NCI-H748 treated with DMSO at 0.1 percent for 48 hours (cell line): ENCODE measurements around the gene CNGA3.
"Not testable (repeated sequence)": the region's sequence is repeated elsewhere in the genome, so short reads cannot be mapped to it uniquely, and the experiment has no call there.

Source experiments
- DNase-seq: peaks from one replicate; lab custom pipeline; 2025; lab: John Stamatoyannopoulos, UW

Gene CNGA3

DNA sequence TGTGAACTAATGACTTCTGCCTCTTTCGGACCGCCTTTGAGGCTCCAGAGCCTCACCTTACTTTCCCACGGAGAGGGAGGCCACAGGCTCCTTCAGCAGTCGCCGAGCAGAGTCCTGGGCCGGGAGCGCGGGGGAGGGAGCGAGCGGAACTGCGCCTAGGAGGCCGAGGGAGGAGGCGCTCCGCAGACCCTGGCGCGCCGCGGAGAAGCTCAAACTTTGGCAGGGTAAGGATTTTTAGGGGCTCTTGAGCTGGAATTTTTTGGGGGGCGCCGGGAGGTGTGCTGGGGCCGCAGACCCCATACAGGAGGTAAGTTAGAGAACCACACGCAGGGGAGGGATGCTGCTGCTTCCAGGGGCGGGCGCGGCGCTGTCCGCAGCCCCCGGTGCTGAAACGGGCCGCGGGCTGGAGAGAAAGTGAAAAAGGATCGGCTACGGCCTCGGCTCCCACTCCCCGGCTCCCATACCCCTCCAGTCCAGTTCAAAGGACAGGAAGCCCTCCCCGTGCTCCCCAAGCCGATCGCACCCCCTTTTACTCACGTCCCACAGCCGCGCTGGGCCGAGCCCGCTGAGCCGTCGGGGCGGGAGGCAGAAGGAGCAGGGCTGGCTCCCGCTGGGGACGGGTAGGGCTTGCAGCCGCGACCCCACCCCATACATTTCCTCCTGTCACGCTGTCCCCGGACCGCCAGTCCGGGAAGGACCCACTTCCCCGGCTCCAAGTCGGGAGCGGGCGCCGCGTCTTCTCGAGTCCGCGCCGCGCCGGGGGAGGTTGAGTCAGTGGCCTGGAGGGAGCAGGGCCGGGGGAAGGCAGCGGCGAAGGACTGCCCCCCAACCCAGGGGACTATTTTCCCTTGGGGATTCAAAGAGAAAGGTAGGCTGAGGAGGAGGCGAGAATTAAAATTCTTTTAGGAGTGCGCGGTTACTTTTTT, at the start of gene CNGA3:
Gene CNGA3 (plus strand): TSS at position 146 of the 926 bp plus-strand sequence. CDS start 23,520 bp downstream, outside the sequence.
- no peak for DNase-seq

DNA sequence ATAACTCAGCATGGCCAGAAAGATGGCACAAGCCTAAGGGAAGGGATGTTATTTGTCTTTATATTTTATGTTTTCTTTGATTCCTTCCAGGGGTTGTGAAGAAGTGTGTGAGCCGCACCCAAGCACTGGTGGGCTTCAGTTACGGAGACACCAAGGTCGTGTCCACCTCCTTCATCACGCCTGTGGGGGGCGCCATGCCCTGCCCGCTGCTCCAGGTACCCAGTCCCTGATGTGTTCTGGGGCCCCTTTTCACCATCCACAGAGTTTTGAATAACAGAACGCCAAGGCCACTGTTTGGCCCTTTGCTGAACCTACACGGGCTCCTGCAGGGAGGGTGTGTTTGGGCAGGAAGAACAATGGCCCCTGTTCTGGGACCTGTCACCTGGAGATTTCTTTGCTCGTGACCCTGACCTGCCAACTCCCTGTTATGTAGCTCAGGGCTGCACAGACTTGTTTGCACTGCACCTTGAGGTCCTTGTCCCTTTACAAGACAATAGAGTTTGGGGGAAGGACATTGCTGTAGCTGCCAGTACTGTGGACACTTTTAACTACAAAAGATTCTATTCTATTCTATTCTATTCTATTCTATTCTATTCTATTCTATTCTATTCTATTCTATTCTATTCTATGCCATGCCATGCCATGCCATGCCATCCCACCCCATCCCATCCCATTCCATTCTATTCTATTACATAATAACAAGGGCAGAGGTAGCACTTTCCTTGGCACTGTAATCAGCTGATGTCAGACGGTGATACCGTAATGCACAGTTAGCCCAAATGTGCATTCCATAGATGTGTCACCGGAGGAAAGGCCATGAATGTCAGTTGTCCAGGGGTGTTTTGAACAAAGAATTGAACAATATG, 48.2 kb upstream of the CNGA3 start:
- no peak for DNase-seq

DNA sequence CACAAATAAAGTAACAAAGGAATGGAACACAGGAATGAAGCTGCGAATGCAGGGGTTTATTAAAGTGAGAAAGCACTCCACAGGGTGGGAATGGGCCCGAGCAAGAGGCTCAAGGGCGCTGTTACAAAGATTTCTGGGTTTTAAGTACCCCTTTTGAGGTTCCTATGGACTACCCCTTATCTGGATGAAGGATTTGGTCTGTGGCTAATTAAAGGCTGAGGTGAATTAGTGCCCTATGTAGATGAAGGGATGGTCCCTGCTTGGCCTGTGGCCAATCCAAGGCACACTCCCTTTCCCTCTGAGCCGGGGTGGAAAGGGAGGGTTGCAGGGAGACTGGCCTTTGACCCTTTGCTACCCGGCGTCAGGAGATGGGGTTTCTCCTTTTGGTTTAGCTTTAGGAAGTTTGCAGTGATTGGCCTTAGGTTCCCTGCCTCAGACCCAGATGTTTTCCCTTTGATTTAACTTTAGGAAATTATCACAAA, 47.5 kb upstream of the CNGA3 start:
- DNase-seq = no peak

DNA sequence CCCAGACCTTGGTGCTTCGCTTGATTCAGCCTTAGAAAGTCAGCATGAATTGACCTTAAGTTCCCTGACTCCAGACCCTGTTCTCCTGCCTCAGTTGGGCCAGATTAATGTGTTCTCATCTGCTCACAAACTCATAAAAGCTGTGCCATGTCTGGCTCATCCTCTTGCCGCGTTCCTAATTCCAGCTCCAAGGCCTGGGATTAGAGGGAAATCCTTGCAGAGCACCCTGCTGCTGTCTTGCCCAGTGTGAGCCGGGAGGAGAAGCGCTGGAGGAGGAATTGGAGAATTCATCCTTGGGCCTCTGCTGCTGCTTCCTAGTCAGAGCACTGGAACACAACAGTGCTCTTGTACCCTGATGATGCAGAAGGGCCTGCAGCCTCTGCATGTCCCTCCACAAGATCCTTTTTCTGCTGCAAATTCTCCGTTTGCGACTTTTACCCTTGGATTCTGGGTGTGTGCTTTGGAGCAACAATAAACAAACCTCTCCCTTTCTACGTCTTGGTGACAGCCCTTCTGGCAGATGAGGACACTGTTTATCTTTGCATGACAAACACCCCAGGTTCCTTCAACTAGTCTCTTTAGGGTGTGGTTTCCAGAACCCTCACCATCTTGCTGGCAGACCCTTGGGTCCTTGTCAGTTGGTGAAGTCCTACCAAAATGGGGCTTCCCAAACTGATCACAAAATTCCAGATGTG, 46.9 kb upstream of the CNGA3 start:
- DNase-seq = no peak

DNA sequence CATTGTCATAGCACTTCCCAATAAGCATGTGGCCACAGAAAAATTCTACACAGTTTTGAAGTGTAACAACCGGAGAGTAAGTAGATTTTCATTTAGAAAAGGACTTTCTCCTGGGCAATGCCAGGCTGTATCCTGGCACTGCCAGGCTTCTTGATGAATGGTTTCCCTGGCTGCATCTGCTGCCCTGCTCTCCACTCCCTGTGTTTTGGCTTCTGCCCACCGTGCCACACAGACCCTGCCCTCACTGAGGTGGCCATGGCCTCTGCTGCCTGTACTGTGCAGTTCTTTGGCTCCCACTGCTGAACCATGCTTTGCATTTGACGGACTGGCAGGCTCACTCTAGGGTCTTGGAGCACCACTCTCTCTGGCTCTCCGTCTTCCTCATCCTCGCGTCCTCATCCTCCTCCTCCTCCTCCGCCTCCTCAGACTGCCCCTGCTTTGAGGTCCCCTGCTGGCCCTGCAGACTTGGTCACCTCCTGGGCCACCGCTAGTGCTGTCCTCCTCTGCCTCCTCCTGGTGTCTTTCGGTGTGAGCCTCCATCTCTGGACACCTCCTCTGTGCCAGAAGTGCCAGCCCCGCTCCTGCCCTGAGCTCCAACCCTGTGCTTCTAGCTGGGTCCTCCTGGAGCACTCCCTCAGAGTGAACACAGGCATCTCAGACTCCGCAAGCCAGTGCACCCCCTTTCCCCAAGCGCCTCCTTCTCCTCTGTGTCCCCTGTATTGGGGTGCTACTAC, 45.9 kb upstream of the CNGA3 start:
- DNase-seq = no peak

DNA sequence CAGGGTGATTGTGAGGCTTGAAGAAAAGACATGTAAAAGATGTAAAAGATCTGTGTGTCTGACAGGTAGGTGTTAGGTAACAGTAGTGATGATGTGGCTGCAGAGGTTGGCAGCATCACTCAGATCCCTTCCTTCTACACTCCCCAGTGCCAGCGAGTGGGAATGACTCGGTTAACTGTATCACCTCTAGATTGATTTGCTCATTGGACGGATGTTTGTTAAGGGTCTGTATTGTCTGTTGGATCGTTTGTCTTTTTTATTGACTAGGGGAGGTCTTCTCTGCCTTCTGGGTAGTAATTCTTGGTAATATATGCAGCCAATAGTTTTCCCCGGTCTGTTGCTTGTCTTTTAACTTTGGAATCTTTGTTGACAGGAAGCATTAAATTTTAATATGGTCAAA, 44.8 kb upstream of the CNGA3 start:
- no peak for DNase-seq

DNA sequence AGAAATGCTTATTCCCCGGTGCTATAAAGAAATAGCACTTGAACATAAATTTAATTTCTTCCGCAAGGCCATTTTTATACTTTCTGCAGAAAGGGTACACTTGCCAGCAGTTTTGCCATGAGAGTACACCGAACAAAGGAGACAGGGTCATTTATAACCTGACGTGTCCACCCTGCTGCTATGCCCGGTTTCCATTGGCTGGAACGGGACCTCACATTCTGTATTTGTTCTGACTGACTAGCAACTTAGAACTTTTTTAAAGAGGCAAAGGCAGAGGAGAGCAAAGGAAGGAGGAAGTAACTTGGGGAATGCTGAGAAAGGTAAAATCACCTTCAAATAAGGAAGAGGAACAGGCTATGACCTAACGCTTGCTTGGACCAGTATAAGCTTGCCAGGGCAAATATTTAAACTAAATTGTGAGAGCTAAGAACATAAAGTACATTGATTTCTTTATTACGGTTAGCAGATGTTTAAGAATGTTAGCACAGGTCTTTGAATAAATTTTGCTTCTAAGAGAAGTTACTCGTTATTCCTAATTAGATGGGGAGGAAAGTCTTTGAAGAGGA, 39.0 kb upstream of the CNGA3 start:
- not testable (repeated sequence) for DNase-seq

DNA sequence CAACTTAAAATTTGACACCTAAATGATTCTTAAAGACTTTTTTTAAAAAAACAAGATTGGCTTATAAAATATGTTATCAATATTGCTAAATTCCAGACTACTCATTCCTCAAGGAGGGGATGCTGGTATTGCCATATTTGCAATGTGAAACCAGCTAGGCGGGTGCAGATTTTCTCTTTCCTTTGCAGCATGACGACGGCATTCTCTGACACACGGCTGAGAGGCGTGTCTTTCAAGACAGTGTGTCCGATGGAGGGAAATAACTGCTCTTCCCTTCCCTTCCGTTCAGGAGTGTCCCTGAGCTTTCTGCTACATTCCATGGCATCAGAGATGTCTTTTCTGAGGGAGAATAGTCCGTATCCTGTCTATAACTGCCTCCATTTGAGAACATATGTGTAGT, 38.2 kb upstream of the CNGA3 start:
- DNase-seq = no peak

DNA sequence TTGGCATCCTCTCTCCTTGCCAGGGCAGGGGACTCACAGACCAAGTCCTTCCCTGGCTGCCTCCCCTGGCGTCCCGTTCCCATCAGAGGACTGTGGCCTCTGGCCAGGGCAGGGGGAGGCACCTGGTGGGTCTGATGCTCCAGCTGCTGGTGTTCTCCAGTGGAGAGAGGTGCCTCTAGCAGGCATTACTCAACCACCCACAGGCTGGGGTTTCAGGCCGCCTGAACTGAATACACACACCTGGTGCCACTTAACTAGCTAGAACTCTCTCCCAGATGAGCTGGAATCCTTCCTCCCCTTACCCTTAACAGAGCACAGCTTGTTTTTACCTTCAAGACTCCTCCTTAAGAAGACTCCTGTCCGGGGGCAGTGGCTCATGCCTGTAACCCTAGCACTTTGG, 37.7 kb upstream of the CNGA3 start:
- no peak for DNase-seq

DNA sequence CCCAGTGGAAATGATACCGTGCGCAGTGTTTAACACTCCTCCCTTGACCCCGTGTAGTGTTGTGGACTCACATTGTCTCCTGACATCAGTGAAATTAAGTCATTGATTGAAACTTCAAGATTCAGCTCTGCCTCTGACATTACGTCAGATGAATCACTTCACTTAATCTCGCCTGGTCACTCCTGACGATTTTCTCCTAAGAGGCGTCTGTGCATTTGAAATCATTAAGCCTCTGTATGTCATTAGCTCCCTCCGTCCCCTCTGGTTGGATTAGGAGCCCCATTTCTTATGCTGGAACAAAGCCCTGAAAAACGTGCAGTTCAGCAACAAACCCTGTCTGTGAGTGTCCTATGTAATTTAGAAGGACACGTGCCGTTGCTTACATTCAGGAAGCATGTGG, 36.7 kb upstream of the CNGA3 start:
- DNase-seq = no peak

DNA sequence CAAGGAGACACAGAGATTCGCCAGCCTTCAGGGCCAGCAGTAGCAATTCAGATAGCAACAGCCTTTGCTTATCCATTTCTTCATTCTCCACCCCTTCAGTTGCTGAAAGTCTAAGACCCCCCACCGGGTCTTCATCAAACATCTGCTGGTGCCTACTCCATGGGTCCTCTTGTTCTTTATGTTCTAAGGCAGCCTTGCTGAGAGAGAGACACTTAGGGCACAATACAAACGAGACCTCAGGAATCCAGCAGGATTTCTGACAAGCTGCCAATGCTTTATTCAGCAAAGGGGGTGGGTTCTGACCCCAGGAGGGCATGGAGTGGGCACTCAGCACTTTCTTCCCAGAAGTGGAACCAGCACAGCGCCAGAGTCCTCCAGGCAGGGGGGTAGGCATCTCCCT, 36.2 kb upstream of the CNGA3 start:
- DNase-seq = no peak

DNA sequence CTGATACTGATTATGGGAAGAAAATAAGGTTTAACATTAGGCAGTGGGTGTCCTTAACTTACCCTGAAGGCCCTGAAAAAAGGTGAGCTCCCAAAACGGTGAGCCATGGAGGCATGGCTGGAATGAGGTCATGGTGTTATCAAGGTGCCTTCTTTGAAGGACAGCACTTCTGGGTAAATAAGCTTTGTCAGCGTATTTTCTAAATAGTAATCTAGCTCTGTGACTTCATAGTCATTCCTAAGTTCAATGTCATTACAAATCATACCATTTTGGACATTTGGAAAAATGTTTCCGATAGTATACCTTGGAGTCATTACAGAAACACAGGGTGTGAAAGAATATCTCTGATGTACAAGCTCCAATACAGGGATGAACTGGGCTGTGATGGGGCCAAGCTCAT, 35.2 kb upstream of the CNGA3 start:
- no peak for DNase-seq

DNA sequence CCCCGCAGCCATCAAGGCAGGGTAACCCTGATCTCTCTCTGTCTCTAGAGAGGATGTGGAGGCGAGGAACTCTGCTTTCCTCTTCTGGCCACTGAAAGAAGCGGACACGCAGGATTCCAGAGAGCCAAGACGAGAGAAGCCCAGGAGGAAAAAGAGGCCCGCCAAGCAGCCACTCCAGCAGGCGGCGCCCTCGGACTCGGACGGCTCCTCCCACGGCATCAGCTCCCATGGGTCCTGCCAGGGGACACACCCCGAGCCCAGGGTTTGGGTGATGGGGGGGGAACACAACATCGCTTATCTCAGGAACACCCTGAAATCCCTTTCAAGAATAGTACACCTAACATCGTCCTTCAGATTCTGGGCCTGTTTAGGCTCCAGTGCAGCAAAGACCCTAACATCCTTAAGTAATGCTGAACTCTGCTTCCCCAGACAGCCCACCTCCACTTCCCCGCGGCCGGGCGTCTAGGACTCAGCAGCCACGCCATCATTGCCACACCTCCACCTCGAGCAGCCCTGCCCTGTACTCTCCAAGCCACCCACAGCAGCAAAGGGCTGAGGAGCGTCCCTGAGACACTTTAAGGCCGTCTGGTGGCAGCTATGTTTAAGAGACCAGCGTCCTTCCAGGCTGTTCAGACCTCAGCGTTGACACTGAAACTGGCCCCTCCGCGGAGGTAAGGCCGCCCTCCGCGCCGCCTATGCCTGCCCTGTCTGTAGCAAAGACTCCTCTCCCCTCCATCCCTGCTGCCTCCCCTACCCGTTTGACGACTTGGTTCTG, 34.3 kb upstream of the CNGA3 start:
- DNase-seq = no peak

DNA sequence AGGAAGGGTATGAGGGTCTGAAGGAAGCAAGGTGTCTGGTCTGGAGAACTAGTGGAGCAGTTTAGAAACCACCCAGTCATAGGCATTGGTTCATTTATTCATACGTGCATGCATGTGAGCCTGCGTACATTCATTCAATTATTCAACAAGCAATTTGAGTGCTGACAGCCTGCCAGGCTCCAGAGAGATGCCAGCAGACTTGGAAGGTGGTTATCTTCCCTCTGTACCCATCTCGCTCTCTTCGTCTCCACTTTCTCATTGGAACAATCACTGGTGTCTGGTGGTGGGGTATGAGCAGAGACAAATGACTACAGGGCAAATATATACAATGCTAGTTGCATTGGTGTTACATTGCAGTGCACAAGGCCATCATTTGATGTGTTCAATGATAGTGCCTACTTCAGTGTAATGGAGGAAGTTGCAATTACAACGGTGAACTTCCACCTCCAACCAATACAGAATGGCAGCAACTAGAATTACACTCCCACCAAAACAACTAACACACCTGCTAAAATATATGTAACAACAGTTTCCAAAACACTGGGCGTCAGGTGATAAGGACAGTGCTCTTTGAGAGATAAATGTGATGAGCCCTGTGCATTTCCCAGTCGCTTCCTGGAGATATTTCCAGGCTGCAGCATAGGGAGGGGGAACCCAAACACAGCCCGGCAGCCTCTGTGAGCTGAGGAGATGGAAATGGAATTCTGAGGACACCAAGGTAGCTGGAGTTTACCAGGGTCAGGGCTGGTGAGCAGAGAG, 32.6 kb upstream of the CNGA3 start:
- DNase-seq = no peak

DNA sequence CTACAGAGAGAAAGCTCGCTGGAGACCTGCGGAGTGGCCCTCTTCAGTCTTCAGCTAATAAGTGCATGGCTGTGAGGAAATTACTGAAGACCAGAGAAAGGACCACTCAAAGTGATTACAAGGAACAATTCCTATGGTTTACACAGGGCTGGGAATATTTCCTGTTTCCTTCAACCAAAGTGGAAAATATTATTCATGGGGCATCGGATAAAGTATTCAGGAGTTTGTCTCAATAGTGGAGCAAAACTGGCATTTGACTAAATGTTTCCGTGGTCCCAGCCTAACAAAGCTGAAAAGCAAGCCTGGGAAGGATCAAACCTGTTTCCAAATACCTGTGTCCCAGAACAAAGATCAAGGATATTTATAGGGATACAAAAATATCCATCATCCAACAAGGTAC, 32.0 kb upstream of the CNGA3 start:
- DNase-seq = no peak

DNA sequence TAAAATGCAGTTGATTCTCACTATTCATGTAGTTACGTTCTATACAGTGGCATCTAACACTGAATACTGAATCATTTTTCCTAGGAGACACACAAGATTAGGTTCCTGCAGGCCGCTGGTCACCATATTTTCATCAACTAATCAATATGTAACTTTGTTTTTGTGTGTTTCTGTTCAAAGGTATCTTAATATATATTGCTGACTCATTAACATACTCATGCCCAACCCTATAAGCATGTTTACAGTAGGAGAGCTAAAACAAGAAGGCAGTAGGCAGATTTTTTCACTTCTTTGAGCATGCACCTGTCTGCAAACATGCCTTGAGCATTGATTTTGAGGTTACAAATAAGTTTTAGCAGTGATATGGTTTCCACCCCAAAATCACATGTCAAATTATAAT, 30.3 kb upstream of the CNGA3 start:
- DNase-seq = no peak

DNA sequence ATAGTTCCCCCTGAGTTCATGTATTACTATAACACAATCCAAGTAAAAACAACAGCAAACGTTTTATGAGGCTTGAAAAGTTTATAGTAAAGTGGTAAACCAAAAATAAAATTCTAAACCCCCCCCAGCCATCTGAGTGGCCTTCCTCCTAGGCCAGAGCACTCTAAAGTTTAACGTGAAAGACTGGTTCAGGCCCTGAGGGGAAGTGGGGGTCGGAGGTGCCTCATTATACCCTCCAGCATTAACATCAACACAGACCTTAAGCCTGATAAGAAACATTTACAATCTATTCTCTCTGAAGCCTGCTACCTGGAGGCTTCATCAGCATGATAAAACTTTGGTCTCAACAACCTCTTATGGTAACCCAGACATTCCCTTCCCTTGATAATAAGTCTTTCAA, 29.0 kb upstream of the CNGA3 start:
- DNase-seq = no peak

DNA sequence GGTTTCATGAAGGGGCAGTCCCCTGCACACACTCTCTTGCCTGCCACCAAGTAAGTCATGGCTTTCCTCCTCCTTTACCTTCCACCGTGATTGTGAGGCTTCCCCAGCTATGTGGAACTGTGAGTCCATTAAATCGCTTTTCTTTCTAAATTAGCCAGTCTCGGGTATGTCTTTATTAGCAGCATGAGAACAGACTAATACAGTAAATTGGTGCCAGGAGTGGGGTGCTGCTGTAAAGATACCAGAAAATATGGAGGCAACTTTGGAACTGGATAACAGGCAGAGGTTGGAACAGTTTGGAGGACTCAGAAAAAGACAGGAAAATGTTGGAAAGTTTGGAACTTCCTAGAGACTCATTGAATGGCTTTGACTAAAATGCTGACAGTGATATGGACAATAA, 26.1 kb upstream of the CNGA3 start:
- not testable (repeated sequence) for DNase-seq

DNA sequence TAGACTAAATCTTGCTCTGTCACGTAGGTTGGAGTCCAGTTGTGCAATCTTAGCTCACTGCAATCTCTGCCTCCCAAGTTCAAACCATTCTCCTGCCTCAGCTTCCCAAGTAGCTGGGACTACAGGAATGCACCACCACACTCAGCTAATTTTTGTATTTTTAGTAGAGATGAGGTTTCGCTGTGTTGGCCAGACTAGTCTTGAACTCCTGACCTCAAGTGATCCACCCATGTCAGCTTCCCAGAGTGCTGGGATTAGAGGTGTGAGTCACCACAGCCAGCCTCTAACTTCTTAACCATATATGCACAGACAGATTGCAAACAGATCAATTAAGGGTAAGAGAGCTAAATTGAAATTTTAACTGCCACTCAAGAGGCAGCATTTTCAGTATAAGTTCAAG, 22.1 kb upstream of the CNGA3 start:
- DNase-seq = no peak

DNA sequence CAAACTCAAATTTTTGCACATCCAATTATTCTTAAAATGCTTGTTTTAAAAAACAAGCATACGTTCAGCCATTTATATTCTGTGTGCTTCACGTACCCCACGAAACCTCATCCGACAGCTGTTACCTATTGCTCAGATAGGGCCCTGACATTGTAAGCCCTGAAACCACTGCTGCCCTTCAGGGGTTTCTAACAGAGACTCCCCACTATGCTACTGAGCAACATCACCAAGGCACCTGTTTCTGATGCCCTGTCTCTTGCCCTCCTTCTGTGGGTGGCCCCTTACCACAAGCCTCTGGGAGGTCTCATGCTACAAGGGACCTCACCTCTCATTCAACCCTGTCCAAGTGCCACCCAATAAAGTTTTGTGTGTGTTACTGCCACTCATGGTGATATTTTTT, 18.5 kb upstream of the CNGA3 start:
- no peak for DNase-seq
